ENCODE measurements around the gene IFT81. TPM values are rescaled to one million over a fixed set of nuclear protein-coding genes. Genes with fewer than 3 reads are reported as not detected.

IFT81 gene
- total and polyA plus RNA-seq, 2 donors (not counting 3 experiments of a cell fraction or from before 2014, with no cell fraction given) = 2.4 to 9.8 TPM

- Histone ChIP-seq H3K4me1 (ENCODE audit: control insufficient read depth, extremely low read depth, insufficient read depth, low read length) (no peaks in the 10 kb centered on the region), H3K4me3 (replicated peaks in 1 of 3; ENCODE audit: insufficient read depth in 1 of 3, low read depth in 1 of 3, low read length in 3 of 3) (no peak overlapping the region), H3K9ac (replicated peaks; ENCODE audit: extremely low read depth, insufficient read depth, low read length) (no peak overlapping the region), H3K27me3 (ENCODE audit: control insufficient read depth in 2 of 2, insufficient read depth in 2 of 2, low read length in 2 of 2) (no peaks in the 10 kb centered on the region), H3K36me3 (ENCODE audit: control insufficient read depth in 2 of 2, extremely low read depth in 1 of 2, insufficient read depth in 2 of 2, low read length in 2 of 2) (peaks cover 3 to 5% of the 10 kb centered on the region in 2 experiments), H3K9me1 (replicated peaks; ENCODE audit: control insufficient read depth, extremely low read depth, insufficient read depth, low read length) (no peaks in the 10 kb centered on the region), H3K9me3 (replicated peaks; ENCODE audit: control insufficient read depth, insufficient read depth, low read length) (no peaks in the 10 kb centered on the region), H3K79me2 (ENCODE audit: control insufficient read depth, insufficient read depth, low read length) (no peaks in the 10 kb centered on the region), H3K4me2 (ENCODE audit: insufficient read depth, low read length) (no peak overlapping the region), H2AFZ (ENCODE audit: low read depth, low read length) (no peak overlapping the region), H4K20me1 (replicated peaks; ENCODE audit: control insufficient read depth, extremely low read depth, insufficient read depth, low read length) (no peaks in the 10 kb centered on the region), H3K27ac (ENCODE audit: insufficient read depth, low read depth, low read length) (no peak overlapping the region)
- intact Hi-C loops (cut with micrococcal nuclease) = no loop called here
- no TSS peak for BruUV-seq (replicated peaks)
- CTCF ChIA-PET = interaction anchor here (1.6 to 2.2 kb wide), 3 partner anchors 11 to 90 kb away, joined by 4 to 5 read pairs (median 4); partner anchors contain the start of gene IFT81
- dilution Hi-C loops (cut with MboI; ENCODE audit: extremely low pct_ligation_motif_present, low sequenced_read_pairs) = no loop called here
- peak; percentile 4 for FAIRE-seq
- TF ChIP-seq GATA2 (IDR thresholded peaks at IDR 0.05; ENCODE audit: insufficient read depth, insufficient read length, low read depth, low read length) = no peak
- TF ChIP-seq JUN (IDR thresholded peaks at IDR 0.05; ENCODE audit: borderline replicate concordance, insufficient read depth, insufficient read length, low read depth) = no peak
- TF ChIP-seq POLR2A (IDR thresholded peaks at IDR 0.05; ENCODE audit: low read depth, low read length) = no peak
- POLR2A ChIA-PET = no interaction called here
- no peak for DNase-seq (ENCODE audit: low read depth, low spot score)
These were observed 10.7 kb downstream of the IFT81 start for GRCh38 chr12:110134691-110135411.

GRCh38 chr12:110135806-110136205, 11.6 kb downstream of the IFT81 start:
- DNase-seq (ENCODE audit: low read depth, low spot score) = no peak
- no peak for FAIRE-seq
- intact Hi-C loops (cut with micrococcal nuclease) = no loop called here
- dilution Hi-C loops (cut with MboI; ENCODE audit: extremely low pct_ligation_motif_present, low sequenced_read_pairs) = no loop called here
- TF ChIP-seq JUN (IDR thresholded peaks at IDR 0.05; ENCODE audit: borderline replicate concordance, insufficient read depth, insufficient read length, low read depth) (no peak), CTCF (IDR thresholded peaks at IDR 0.05; ENCODE audit: extremely low read depth in 1 of 2, insufficient read depth in 1 of 2, low read depth in 1 of 2, low read length in 2 of 2) (no peak), GATA2 (IDR thresholded peaks at IDR 0.05; ENCODE audit: insufficient read depth, insufficient read length, low read depth, low read length) (no peak), FOS (IDR thresholded peaks at IDR 0.05; ENCODE audit: borderline replicate concordance, insufficient read depth, low read length) (no peak), POLR2A (IDR thresholded peaks at IDR 0.05; ENCODE audit: low read depth, low read length) (no peak), MYC (IDR thresholded peaks at IDR 0.05; ENCODE audit: low read depth, low read length) (no peak), MAX (IDR thresholded peaks at IDR 0.05; ENCODE audit: insufficient read depth, insufficient read length) (no peak), POLR2AphosphoS5 (IDR thresholded peaks at IDR 0.05; ENCODE audit: insufficient read depth, low read depth, low read length) (no peak), EZH2 (IDR thresholded peaks at IDR 0.05; ENCODE audit: borderline replicate concordance, low read depth, low read length, severe bottlenecking) (no peak)
- POLR2A ChIA-PET = no interaction called here
- Histone ChIP-seq H3K4me2 (ENCODE audit: insufficient read depth, low read length) (no peak overlapping the region), H2AFZ (ENCODE audit: low read depth, low read length) (no peak overlapping the region), H3K9ac (replicated peaks; ENCODE audit: extremely low read depth, insufficient read depth, low read length) (no peak overlapping the region), H3K4me1 (ENCODE audit: control insufficient read depth, extremely low read depth, insufficient read depth, low read length) (no peaks in the 10 kb centered on the region), H3K27ac (ENCODE audit: insufficient read depth, low read depth, low read length) (no peak overlapping the region), H3K36me3 (ENCODE audit: control insufficient read depth in 2 of 2, extremely low read depth in 1 of 2, insufficient read depth in 2 of 2, low read length in 2 of 2) (peaks cover 3 to 5% of the 10 kb centered on the region in 2 experiments), H4K20me1 (replicated peaks; ENCODE audit: control insufficient read depth, extremely low read depth, insufficient read depth, low read length) (no peaks in the 10 kb centered on the region), H3K9me3 (replicated peaks; ENCODE audit: control insufficient read depth, insufficient read depth, low read length) (no peaks in the 10 kb centered on the region), H3K4me3 (replicated peaks in 1 of 3; ENCODE audit: insufficient read depth in 1 of 3, low read depth in 1 of 3, low read length in 3 of 3) (no peak overlapping the region), H3K27me3 (ENCODE audit: control insufficient read depth in 2 of 2, insufficient read depth in 2 of 2, low read length in 2 of 2) (no peaks in the 10 kb centered on the region), H3K79me2 (ENCODE audit: control insufficient read depth, insufficient read depth, low read length) (no peaks in the 10 kb centered on the region), H3K9me1 (replicated peaks; ENCODE audit: control insufficient read depth, extremely low read depth, insufficient read depth, low read length) (no peaks in the 10 kb centered on the region)
- BruUV-seq (replicated peaks) = no TSS peak
- CTCF ChIA-PET = interaction anchor here (2.2 kb wide), 1 partner anchor 12 kb away, joined by 4 read pairs; no protein-coding TSS in a partner anchor

All from endothelial cell of umbilical vein (primary cell).